K562 (cell line): ENCODE results near the gene PHF21A. TPM values are rescaled to one million over a fixed set of nuclear protein-coding genes. Genes with fewer than 3 reads are reported as not detected.

Experiments
- ATAC-seq: fragments of 200-7000 bp; cut with Tn5 transposase; 3 replicates; pipeline ENCODE4 v1.9.1; 2020; ENCODE audit warnings: moderate library complexity
- BruUV-seq: library from RNA; stranded (reverse); fragments of 400-500 nt; replicated peaks from 2 replicates; lab custom pipeline; 2021; lab: Mats Ljungman, UMichigan
- CTCF ChIA-PET: fragments of 300-600 bp; formaldehyde crosslinking; extraction: SDS; loops from one replicate; lab custom pipeline; 2021; ENCODE audit warnings: low intra/inter-chr PET ratio; lab: Yijun Ruan, JAX
- POLR2A ChIA-PET: fragments of 300-600, 350-650 bp; sonication (Branson Sonifier 250); formaldehyde crosslinking; extraction: SDS; loops from one replicate; lab custom pipeline; 2021; ENCODE audit warnings: antibody characterized with exemption, inconsistent platforms; lab: Yijun Ruan, JAX
- DNase-seq, 4 experiments: peaks; one replicate each; pipeline versions ENCODE4 v3.0.0 to v3.0.0-alpha.2; 2011 to 2018; ENCODE audit warnings: low spot score in 3 of 4, mixed read lengths in 3 of 4; ENCODE audit errors: extremely low read depth in 1 of 4
- FAIRE-seq: peaks from 2 replicates; lab custom pipeline; 2011; peaks lifted over from hg19 to GRCh38; lab: Jason Lieb, UNC
- H2AFZ ChIP-seq: 2 replicates; pipeline ENCODE4 v1.6.0; 2011; ENCODE audit warnings: low read depth, low read length, control low read depth, inconsistent platforms
- H3K27ac ChIP-seq: fragments of 200-600 bp; 3 replicates; pipeline ENCODE4 v1.8.0; 2011; ENCODE audit warnings: low read depth, mild to moderate bottlenecking, control low read depth, inconsistent platforms, low read length, moderate library complexity, mixed read lengths; ENCODE audit errors: extremely low read depth
- H3K27me3 ChIP-seq, 2 experiments: fragments of 300-600 bp in 1 of 2; 2 replicates in 1 of 2; 3 replicates in 1 of 2; pipeline versions ENCODE4 v1.6.0 to v1.8.0; 2011; ENCODE audit warnings: inconsistent platforms in 2 of 2, low read length in 2 of 2, mild to moderate bottlenecking in 1 of 2, mixed read lengths in 1 of 2, moderate library complexity in 1 of 2; ENCODE audit not compliant: control insufficient read depth in 2 of 2, insufficient read depth in 2 of 2
- H3K36me3 ChIP-seq: fragments of 300-600 bp; 3 replicates; pipeline ENCODE4 v1.8.0; 2011; ENCODE audit warnings: mild to moderate bottlenecking, low read length, inconsistent platforms; ENCODE audit not compliant: control insufficient read depth, insufficient read depth
- H3K4me1 ChIP-seq, 2 experiments: fragments of 200-600 bp in 1 of 2; replicated peaks in 1 of 2; 2 replicates in 1 of 2; 3 replicates in 1 of 2; pipeline versions ENCODE4 v1.5.1 to v1.8.0; 2011; ENCODE audit warnings: inconsistent platforms in 2 of 2, low read length in 2 of 2, mild to moderate bottlenecking in 1 of 2, mixed read lengths in 1 of 2, moderate library complexity in 1 of 2; ENCODE audit not compliant: control insufficient read depth in 2 of 2, insufficient read depth in 2 of 2
- H3K4me2 ChIP-seq: 2 replicates; pipeline ENCODE4 v1.6.1; 2011; ENCODE audit warnings: low read length, control low read depth, inconsistent platforms, mixed read lengths; ENCODE audit not compliant: insufficient read depth
- H3K4me3 ChIP-seq: fragments of 200-600 bp; sonication (generic), shearing (Covaris generic); 2 replicates; pipeline ENCODE4 v1.5.1; 2016; ENCODE audit warnings: control low read depth, inconsistent platforms
- H3K79me2 ChIP-seq: fragments of 200-600 bp; 3 replicates; pipeline ENCODE4 v1.8.0; 2011; ENCODE audit warnings: low read length, inconsistent platforms; ENCODE audit not compliant: control insufficient read depth, insufficient read depth
- H3K9ac ChIP-seq, 2 experiments: 2 replicates each; pipeline versions ENCODE4 v1.6.0 to v1.6.1; 2011; ENCODE audit warnings: low read depth in 2 of 2, low read length in 2 of 2, control low read depth in 1 of 2, inconsistent platforms in 1 of 2, mild to moderate bottlenecking in 1 of 2, mixed read lengths in 1 of 2; ENCODE audit not compliant: insufficient read depth in 1 of 2
- H3K9me1 ChIP-seq: one replicate; pipeline ENCODE4 v1.6.0; 2011; ENCODE audit warnings: inconsistent platforms, mild to moderate bottlenecking, low read length, moderate library complexity; ENCODE audit not compliant: control insufficient read depth, insufficient read depth
- H3K9me3 ChIP-seq: replicated peaks from 2 replicates; pipeline ENCODE4 v1.5.1; 2011; ENCODE audit warnings: low read depth, low read length, inconsistent platforms; ENCODE audit not compliant: control insufficient read depth, insufficient read depth
- H4K20me1 ChIP-seq: replicated peaks from 2 replicates; pipeline ENCODE4 v1.6.1; 2011; ENCODE audit warnings: low read length, inconsistent platforms, mixed read lengths; ENCODE audit not compliant: control insufficient read depth, insufficient read depth
- ATF1 ChIP-seq, 2 experiments: fragments of 450-650 bp in 1 of 2; IDR thresholded peaks; 2 replicates each; pipeline ENCODE4 v1.6.1; 2016; ENCODE audit warnings: missing compliant biosample characterization in 1 of 2, missing genetic modification characterization in 1 of 2
- CBX3 ChIP-seq, 2 experiments: IDR thresholded peaks; 1 replicate in 1 of 2; 2 replicates in 1 of 2; pipeline ENCODE4 v1.6.1; 2012; ENCODE audit warnings: inconsistent platforms in 2 of 2, low read length in 2 of 2, borderline replicate concordance in 1 of 2, control low read depth in 1 of 2
- ELF4 ChIP-seq: fragments of 450-650 bp; formaldehyde crosslinking; IDR thresholded peaks from 2 replicates; pipeline ENCODE4 v1.4.0; 2022; ENCODE audit warnings: missing genetic modification characterization
- HDAC6 ChIP-seq: IDR thresholded peaks from 2 replicates; pipeline ENCODE4 v1.6.1; 2012; ENCODE audit warnings: low read depth, mild to moderate bottlenecking, control low read depth, inconsistent platforms, low read length, moderate library complexity
- KAT2B ChIP-seq: IDR thresholded peaks from one replicate; pipeline ENCODE4 v1.6.1; 2012; ENCODE audit warnings: low read depth, mild to moderate bottlenecking, control low read depth, inconsistent platforms, low read length, moderate library complexity
- KHSRP ChIP-seq: fragments of 450-650 bp; IDR thresholded peaks from 2 replicates; pipeline ENCODE4 v1.6.1; 2017
- KLF13 ChIP-seq: fragments of 450-650 bp; IDR thresholded peaks from 2 replicates; pipeline ENCODE4 v1.6.1; 2016; ENCODE audit warnings: missing genetic modification characterization, low read depth, mild to moderate bottlenecking, missing compliant biosample characterization, moderate library complexity, borderline replicate concordance
- NR1H2 ChIP-seq: sonication (generic); formaldehyde crosslinking; IDR thresholded peaks from 2 replicates; pipeline ENCODE4 v1.4.0; 2020; ENCODE audit warnings: mild to moderate bottlenecking, missing genetic modification reagents
- PHTF2 ChIP-seq: fragments of 250-450 bp; sonication (Bioruptor Pico); IDR thresholded peaks from 2 replicates; pipeline ENCODE4 v1.5.0; 2021; ENCODE audit warnings: mild to moderate bottlenecking
- RBM14 ChIP-seq: fragments of 200-400 bp; formaldehyde crosslinking; IDR thresholded peaks from 2 replicates; pipeline ENCODE4 v1.6.1; 2018; ENCODE audit warnings: low read depth, mild to moderate bottlenecking, low read length, moderate library complexity, borderline replicate concordance; ENCODE audit not compliant: insufficient read depth
- RBM17 ChIP-seq: fragments of 200-400 bp; formaldehyde crosslinking; IDR thresholded peaks from 2 replicates; pipeline ENCODE4 v1.6.1; 2017; ENCODE audit warnings: low read depth, mild to moderate bottlenecking, low read length, borderline replicate concordance
- SMC3 ChIP-seq: conservative IDR thresholded peaks from 2 replicates; pipeline ENCODE4 v1.6.1; 2011; ENCODE audit warnings: low read depth, low read length, improper control_type of control experiment; ENCODE audit not compliant: insufficient read depth
- TAF1 ChIP-seq: IDR thresholded peaks from 2 replicates; pipeline ENCODE4 v1.6.1; 2011; ENCODE audit warnings: mild to moderate bottlenecking, low read length, moderate library complexity; ENCODE audit not compliant: insufficient read depth, control insufficient read depth, severe bottlenecking; ENCODE audit errors: extremely low read depth
- TSHZ1 ChIP-seq: fragments of 250-450 bp; sonication (Bioruptor Pico); IDR thresholded peaks from 2 replicates; pipeline ENCODE4 v1.4.0; 2020; ENCODE audit warnings: mild to moderate bottlenecking, moderate library complexity
- ZNF140 ChIP-seq: fragments of 250-450 bp; sonication (Bioruptor Pico); IDR thresholded peaks from 2 replicates; pipeline ENCODE4 v1.8.0; 2021; ENCODE audit warnings: moderate library complexity, mild to moderate bottlenecking, inconsistent platforms
- ZNF175 ChIP-seq: fragments of 200-800 bp; sonication (Bioruptor generic); IDR thresholded peaks from 2 replicates; pipeline ENCODE4 v1.6.1; 2016; ENCODE audit warnings: low read depth, mild to moderate bottlenecking, missing genetic modification characterization, missing compliant biosample characterization
- ZNF395 ChIP-seq: fragments of 200-800 bp; sonication (Bioruptor generic); IDR thresholded peaks from 2 replicates; pipeline ENCODE4 v1.6.1; 2017; ENCODE audit warnings: missing genetic modification characterization, missing compliant biosample characterization
- WGBS: fragments of 100-300 bp; shearing (Covaris generic); methylation state at CpG from one replicate; pipeline ENCODE4 v1.1.6; 2016; ENCODE audit warnings: low coverage, mixed read lengths; ENCODE audit not compliant: insufficient coverage; ENCODE audit errors: missing lambda C conversion rate; 5-methylcytosine and 5-hydroxymethylcytosine counted together
- in situ Hi-C: fragments of 300-500 bp; cut with MboI; formaldehyde crosslinking; loops from 4 replicates; pipeline ENCODE4 v1.15.0; 2018; ENCODE audit warnings: inconsistent platforms, mixed read lengths
- intact Hi-C: fragments of 100-400 bp; cut with micrococcal nuclease; formaldehyde crosslinking; loops from 2 replicates; pipeline ENCODE4 v1.14.2; 2022
- polyA plus RNA-seq, 8 experiments: library from polyadenylated mRNA; depleted of rRNA in 4 of 8; stranded (reverse) in 5 of 8; unstranded in 3 of 8; fragments of >200 nt; fragmentation: Nextera tagmentation in 2 of 8; fragmentation: Illumina TruSeq in 1 of 8; extraction: Ambion mirVana in 2 of 8; extraction: Trizol in 1 of 8; gene quantifications; 2 replicates each; pipeline versions ENCODE4 v1.2.1 to v1.2.3, GENCODE V29; 2011 to 2014; ENCODE audit warnings: inconsistent platforms in 1 of 8, missing spikeins in 1 of 8
- total RNA-seq, 7 experiments: library from RNA; depleted of rRNA in 6 of 7; stranded (reverse); fragments of >200 nt in 6 of 7; fragmentation: Illumina TruSeq in 2 of 7; extraction: Trizol in 2 of 7; gene quantifications; 2 replicates each; pipeline versions ENCODE4 v1.2.1 to v1.2.3, GENCODE V29; 2011 to 2021; ENCODE audit warnings: low replicate concordance in 1 of 7

PHF21A gene
- total and polyA plus RNA-seq, 9 of the 15 experiments (the other 6 are each of a cell fraction or from before 2014, with no cell fraction given): 1.5 to 32.4 (median 10.7) TPM

- TF ChIP-seq RBM14 (no peak), TAF1 (no peak), SMC3 (no peak), CBX3 (IDR thresholded peaks at IDR 0.05; ENCODE audit: borderline replicate concordance in 1 of 2, low read length in 2 of 2) (no peak)
Measured at GRCh38 chr11:46036969-46037368, 84.3 kb downstream of the PHF21A start (continued).

- no peak overlapping the region for H3K4me3 ChIP-seq
- H3K9me3 ChIP-seq: no peaks in the 10 kb centered on the region
- no peaks in the 10 kb centered on the region for H3K27me3 ChIP-seq
- intact Hi-C loops (no loop called here), in situ Hi-C loops (no loop called here)
- ATAC-seq (no peak), DNase-seq (no peak), FAIRE-seq (no peak)
- POLR2A ChIA-PET: interaction anchor here (1.1 kb wide), 1 partner anchor 9 kb away, joined by 5 read pairs; no protein-coding TSS in a partner anchor
- CTCF ChIA-PET: no interaction called here
- BruUV-seq: no TSS peak
- no peak overlapping the region for H3K27ac ChIP-seq
- WGBS: 87% methylated on average over 2 of the region's 2 CpGs
- H3K4me1 ChIP-seq: no peaks in the 10 kb centered on the region
- H3K9me1 ChIP-seq: no peaks in the 10 kb centered on the region
- H3K4me2 ChIP-seq: no peak overlapping the region
- no peak overlapping the region for H3K9ac ChIP-seq
- no peaks in the 10 kb centered on the region for H3K79me2 ChIP-seq
- H3K36me3 ChIP-seq: no peaks in the 10 kb centered on the region
- H4K20me1 ChIP-seq: no peaks in the 10 kb centered on the region
- no peak overlapping the region for H2AFZ ChIP-seq
- no peak for TF ChIP-seq TSHZ1
- no peak for TF ChIP-seq KLF13 (tag)
- no peak for TF ChIP-seq ATF1 (CRISPR knock-in tag; IDR thresholded peaks at IDR 0.05)
- TF ChIP-seq ATF1 (tag; IDR thresholded peaks at IDR 0.05): no peak
- no peak for TF ChIP-seq ZNF395 (CRISPR knock-in tag)
- TF ChIP-seq ZNF175 (CRISPR knock-in tag): no peak
- no peak for TF ChIP-seq ELF4 (CRISPR knock-in tag)
- TF ChIP-seq NR1H2 (CRISPR knock-in tag): no peak
- TF ChIP-seq PHTF2: no peak
- TF ChIP-seq HDAC6: no peak
- TF ChIP-seq KHSRP: no peak
- TF ChIP-seq ZNF140 (CRISPR knock-in tag): no peak
- no peak for TF ChIP-seq RBM17
- TF ChIP-seq KAT2B: no peak
Measured at GRCh38 chr11:46036009-46036408, 85.2 kb downstream of the PHF21A start.
